K562 (cell line): Measurements from ENCODE around the gene CHAC1. TPM values are rescaled to one million over a fixed set of nuclear protein-coding genes. Genes with fewer than 3 reads are reported as not detected.

Experiments used
- ATAC-seq: fragments of 200-7000 bp; cut with Tn5 transposase; 3 replicates; pipeline ENCODE4 v1.9.1; 2020; ENCODE audit warnings: moderate library complexity
- BruUV-seq: library from RNA; stranded (reverse); fragments of 400-500 nt; replicated peaks from 2 replicates; lab custom pipeline; 2021; lab: Mats Ljungman, UMichigan
- CTCF ChIA-PET: fragments of 300-600 bp; formaldehyde crosslinking; extraction: SDS; loops from one replicate; lab custom pipeline; 2021; ENCODE audit warnings: low intra/inter-chr PET ratio; lab: Yijun Ruan, JAX
- POLR2A ChIA-PET: fragments of 300-600, 350-650 bp; sonication (Branson Sonifier 250); formaldehyde crosslinking; extraction: SDS; loops from one replicate; lab custom pipeline; 2021; ENCODE audit warnings: antibody characterized with exemption, inconsistent platforms; lab: Yijun Ruan, JAX
- DNase-seq, 4 experiments: peaks; one replicate each; pipeline versions ENCODE4 v3.0.0 to v3.0.0-alpha.2; 2011 to 2018; ENCODE audit warnings: low spot score in 3 of 4, mixed read lengths in 3 of 4; ENCODE audit errors: extremely low read depth in 1 of 4
- FAIRE-seq: peaks from 2 replicates; lab custom pipeline; 2011; peaks lifted over from hg19 to GRCh38; lab: Jason Lieb, UNC
- H2AFZ ChIP-seq: 2 replicates; pipeline ENCODE4 v1.6.0; 2011; ENCODE audit warnings: low read depth, low read length, control low read depth, inconsistent platforms
- H3K27ac ChIP-seq: fragments of 200-600 bp; 3 replicates; pipeline ENCODE4 v1.8.0; 2011; ENCODE audit warnings: low read depth, mild to moderate bottlenecking, control low read depth, inconsistent platforms, low read length, moderate library complexity, mixed read lengths; ENCODE audit errors: extremely low read depth
- H3K27me3 ChIP-seq, 2 experiments: fragments of 300-600 bp in 1 of 2; 2 replicates in 1 of 2; 3 replicates in 1 of 2; pipeline versions ENCODE4 v1.6.0 to v1.8.0; 2011; ENCODE audit warnings: inconsistent platforms in 2 of 2, low read length in 2 of 2, mild to moderate bottlenecking in 1 of 2, mixed read lengths in 1 of 2, moderate library complexity in 1 of 2; ENCODE audit not compliant: control insufficient read depth in 2 of 2, insufficient read depth in 2 of 2
- H3K36me3 ChIP-seq: fragments of 300-600 bp; 3 replicates; pipeline ENCODE4 v1.8.0; 2011; ENCODE audit warnings: mild to moderate bottlenecking, low read length, inconsistent platforms; ENCODE audit not compliant: control insufficient read depth, insufficient read depth
- H3K4me1 ChIP-seq, 2 experiments: fragments of 200-600 bp in 1 of 2; replicated peaks in 1 of 2; 2 replicates in 1 of 2; 3 replicates in 1 of 2; pipeline versions ENCODE4 v1.5.1 to v1.8.0; 2011; ENCODE audit warnings: inconsistent platforms in 2 of 2, low read length in 2 of 2, mild to moderate bottlenecking in 1 of 2, mixed read lengths in 1 of 2, moderate library complexity in 1 of 2; ENCODE audit not compliant: control insufficient read depth in 2 of 2, insufficient read depth in 2 of 2
- H3K4me2 ChIP-seq: 2 replicates; pipeline ENCODE4 v1.6.1; 2011; ENCODE audit warnings: low read length, control low read depth, inconsistent platforms, mixed read lengths; ENCODE audit not compliant: insufficient read depth
- H3K4me3 ChIP-seq: fragments of 200-600 bp; sonication (generic), shearing (Covaris generic); 2 replicates; pipeline ENCODE4 v1.5.1; 2016; ENCODE audit warnings: control low read depth, inconsistent platforms
- H3K79me2 ChIP-seq: fragments of 200-600 bp; 3 replicates; pipeline ENCODE4 v1.8.0; 2011; ENCODE audit warnings: low read length, inconsistent platforms; ENCODE audit not compliant: control insufficient read depth, insufficient read depth
- H3K9ac ChIP-seq, 2 experiments: 2 replicates each; pipeline versions ENCODE4 v1.6.0 to v1.6.1; 2011; ENCODE audit warnings: low read depth in 2 of 2, low read length in 2 of 2, control low read depth in 1 of 2, inconsistent platforms in 1 of 2, mild to moderate bottlenecking in 1 of 2, mixed read lengths in 1 of 2; ENCODE audit not compliant: insufficient read depth in 1 of 2
- H3K9me1 ChIP-seq: one replicate; pipeline ENCODE4 v1.6.0; 2011; ENCODE audit warnings: inconsistent platforms, mild to moderate bottlenecking, low read length, moderate library complexity; ENCODE audit not compliant: control insufficient read depth, insufficient read depth
- H3K9me3 ChIP-seq: replicated peaks from 2 replicates; pipeline ENCODE4 v1.5.1; 2011; ENCODE audit warnings: low read depth, low read length, inconsistent platforms; ENCODE audit not compliant: control insufficient read depth, insufficient read depth
- H4K20me1 ChIP-seq: replicated peaks from 2 replicates; pipeline ENCODE4 v1.6.1; 2011; ENCODE audit warnings: low read length, inconsistent platforms, mixed read lengths; ENCODE audit not compliant: control insufficient read depth, insufficient read depth
- CREBBP ChIP-seq: IDR thresholded peaks from one replicate; pipeline ENCODE4 v1.6.1; 2012; ENCODE audit warnings: low read depth, mild to moderate bottlenecking, control low read depth, inconsistent platforms, low read length
- CTCF ChIP-seq, 3 experiments: IDR thresholded peaks in 2 of 3; conservative IDR thresholded peaks in 1 of 3; 2 replicates each; pipeline ENCODE4 v1.5.1; 2011 to 2012; ENCODE audit warnings: low read length in 3 of 3, mild to moderate bottlenecking in 3 of 3, control low read depth in 2 of 3, improper control_type of control experiment in 1 of 3, inconsistent platforms in 1 of 3, low read depth in 1 of 3, mixed read lengths in 1 of 3, moderate library complexity in 1 of 3; ENCODE audit not compliant: insufficient read depth in 2 of 3
- GMEB1 ChIP-seq: fragments of 250-450 bp; sonication (Bioruptor Pico); IDR thresholded peaks from 2 replicates; pipeline ENCODE4 v1.4.0; 2020; ENCODE audit warnings: mild to moderate bottlenecking
- TCFL5 ChIP-seq: fragments of 250-450 bp; sonication (Bioruptor Pico); conservative IDR thresholded peaks from 2 replicates; pipeline ENCODE4 v1.6.1; 2021; ENCODE audit warnings: mild to moderate bottlenecking, moderate library complexity, matching md5 sums
- ZNF24 ChIP-seq: fragments of 450-650 bp; IDR thresholded peaks from 2 replicates; pipeline ENCODE4 v1.6.1; 2016
- ZNF253 ChIP-seq: fragments of 250-450 bp; sonication (Bioruptor Pico); conservative IDR thresholded peaks from 2 replicates; pipeline ENCODE4 v1.6.1; 2021; ENCODE audit warnings: mild to moderate bottlenecking
- WGBS: fragments of 100-300 bp; shearing (Covaris generic); methylation state at CpG from one replicate; pipeline ENCODE4 v1.1.6; 2016; ENCODE audit warnings: low coverage, mixed read lengths; ENCODE audit not compliant: insufficient coverage; ENCODE audit errors: missing lambda C conversion rate; 5-methylcytosine and 5-hydroxymethylcytosine counted together
- in situ Hi-C: fragments of 300-500 bp; cut with MboI; formaldehyde crosslinking; loops from 4 replicates; pipeline ENCODE4 v1.15.0; 2018; ENCODE audit warnings: inconsistent platforms, mixed read lengths
- intact Hi-C: fragments of 100-400 bp; cut with micrococcal nuclease; formaldehyde crosslinking; loops from 2 replicates; pipeline ENCODE4 v1.14.2; 2022
- polyA plus RNA-seq, 8 experiments: library from polyadenylated mRNA; depleted of rRNA in 4 of 8; stranded (reverse) in 5 of 8; unstranded in 3 of 8; fragments of >200 nt; fragmentation: Nextera tagmentation in 2 of 8; fragmentation: Illumina TruSeq in 1 of 8; extraction: Ambion mirVana in 2 of 8; extraction: Trizol in 1 of 8; gene quantifications; 2 replicates each; pipeline versions ENCODE4 v1.2.1 to v1.2.3, GENCODE V29; 2011 to 2014; ENCODE audit warnings: inconsistent platforms in 1 of 8, missing spikeins in 1 of 8
- total RNA-seq, 7 experiments: library from RNA; depleted of rRNA in 6 of 7; stranded (reverse); fragments of >200 nt in 6 of 7; fragmentation: Illumina TruSeq in 2 of 7; extraction: Trizol in 2 of 7; gene quantifications; 2 replicates each; pipeline versions ENCODE4 v1.2.1 to v1.2.3, GENCODE V29; 2011 to 2021; ENCODE audit warnings: low replicate concordance in 1 of 7

Gene CHAC1
- total and polyA plus RNA-seq, 9 of the 15 experiments (the other 6 are each of a cell fraction or from before 2014, with no cell fraction given): 0.47 to 39.0 (median 7.5) TPM

DNA sequence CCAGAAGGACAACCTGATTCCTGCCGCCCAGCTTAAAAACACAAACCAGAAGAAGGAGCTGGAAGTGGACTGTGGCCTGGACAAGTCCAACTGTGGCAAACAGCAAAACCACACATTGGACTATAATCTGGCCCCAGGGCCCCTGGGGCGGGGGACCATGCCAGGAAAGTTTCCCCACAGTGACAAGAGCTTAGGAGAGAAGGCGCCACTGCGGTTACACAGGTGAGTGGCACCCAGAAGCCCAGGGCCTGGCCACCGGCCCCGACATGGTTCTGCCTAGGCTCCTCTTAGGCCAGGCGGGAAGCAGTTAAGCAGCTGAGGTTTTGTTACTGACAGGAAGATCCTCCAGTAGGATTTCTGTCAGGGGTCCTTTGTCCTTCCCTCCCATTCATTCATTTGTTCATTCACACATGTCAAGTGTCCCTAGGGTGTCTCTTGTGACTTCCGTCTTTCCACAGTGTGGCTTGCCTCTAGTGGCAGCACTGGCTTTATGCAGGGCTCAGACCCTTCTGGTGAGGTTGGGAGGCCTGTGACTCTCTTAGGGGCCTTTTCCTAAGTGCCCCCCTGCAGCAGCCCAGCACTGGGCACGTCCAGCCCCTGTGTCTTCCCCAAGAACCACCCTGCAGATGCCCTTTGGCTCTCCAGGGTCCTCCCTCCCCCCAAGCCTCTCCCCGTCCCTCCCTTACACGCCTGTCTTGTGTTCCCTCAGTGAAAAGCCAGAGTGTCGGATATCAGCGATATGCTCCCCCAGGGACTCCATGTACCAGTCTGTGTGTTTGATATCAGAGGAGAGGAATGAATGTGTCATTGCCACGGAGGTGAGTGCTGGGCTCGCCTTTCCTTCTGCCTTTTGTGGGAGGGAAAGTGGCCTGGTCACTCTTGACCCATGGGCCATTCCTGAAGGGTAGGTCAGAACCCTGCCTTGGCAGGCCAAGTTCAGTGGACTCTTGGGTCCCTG lies 16.3 kb upstream of the CHAC1 start (continued):
- TF ChIP-seq GMEB1 (CRISPR knock-in tag): no peak
- no peak for TF ChIP-seq ZNF253
- TF ChIP-seq ZNF24: peak; percentile 65
- TF ChIP-seq CREBBP: no peak

- no peak for ATAC-seq
- in situ Hi-C loops (no loop called here), intact Hi-C loops (no loop called here)
- H3K4me3 ChIP-seq: no peak overlapping the region
- no peak for FAIRE-seq
- TF ChIP-seq CTCF (IDR thresholded peaks at IDR 0.05 in 2 of 3, conservative IDR thresholded peaks at IDR 0.05 in 1 of 3; ENCODE audit: insufficient read depth in 2 of 3, low read depth in 1 of 3, low read length in 3 of 3) (0 out of 6 replicates have a peak, but pooled peaks of 1 of the 3 experiments have one; percentile 17), TCFL5 (CRISPR knock-in tag) (no peak)
- no peaks in the 10 kb centered on the region for H3K79me2 ChIP-seq
- WGBS: 62% methylated on average over 16 of the region's 19 CpGs
- DNase-seq: no peak
- ChIA-PET CTCF (no interaction called here), POLR2A (interaction anchor here (0.7 kb wide), 1 partner anchor 20 kb away, joined by 3 read pairs; no protein-coding TSS in a partner anchor)
- H3K4me2 ChIP-seq: no peak overlapping the region
- H3K27me3 ChIP-seq: peaks cover 0 to 3% of the 10 kb centered on the region in 2 experiments; a peak in 1 of 5 replicates
- no TSS peak for BruUV-seq
- no peaks in the 10 kb centered on the region for H3K36me3 ChIP-seq
- no peaks in the 10 kb centered on the region for H3K9me3 ChIP-seq
- no peak overlapping the region for H3K27ac ChIP-seq
- H3K9ac ChIP-seq: peak overlapping the region in 1 of 2 experiments; percentile 50; a peak in 1 of 4 replicates
- H3K4me1 ChIP-seq: peaks cover 8 to 34% of the 10 kb centered on the region in 2 experiments; a peak in 4 of 5 replicates
- no peak overlapping the region for H2AFZ ChIP-seq
- peaks cover 3% of the 10 kb centered on the region for H3K9me1 ChIP-seq
- H4K20me1 ChIP-seq: no peaks in the 10 kb centered on the region
Measured at GRCh38 chr15:40937762-40938535, 15.3 kb upstream of the CHAC1 start.
